K562 (cell line): ENCODE results near the gene SH2D7. TPM values are rescaled to one million over a fixed set of nuclear protein-coding genes. Genes with fewer than 3 reads are reported as not detected.

Experiments used
- ATAC-seq: fragments of 200-7000 bp; cut with Tn5 transposase; 3 replicates; pipeline ENCODE4 v1.9.1; 2020; ENCODE audit warnings: moderate library complexity
- BruUV-seq: library from RNA; stranded (reverse); fragments of 400-500 nt; replicated peaks from 2 replicates; lab custom pipeline; 2021; lab: Mats Ljungman, UMichigan
- CTCF ChIA-PET: fragments of 300-600 bp; formaldehyde crosslinking; extraction: SDS; loops from one replicate; lab custom pipeline; 2021; ENCODE audit warnings: low intra/inter-chr PET ratio; lab: Yijun Ruan, JAX
- POLR2A ChIA-PET: fragments of 300-600, 350-650 bp; sonication (Branson Sonifier 250); formaldehyde crosslinking; extraction: SDS; loops from one replicate; lab custom pipeline; 2021; ENCODE audit warnings: antibody characterized with exemption, inconsistent platforms; lab: Yijun Ruan, JAX
- DNase-seq, 4 experiments: peaks; one replicate each; pipeline versions ENCODE4 v3.0.0 to v3.0.0-alpha.2; 2011 to 2018; ENCODE audit warnings: low spot score in 3 of 4, mixed read lengths in 3 of 4; ENCODE audit errors: extremely low read depth in 1 of 4
- FAIRE-seq: peaks from 2 replicates; lab custom pipeline; 2011; peaks lifted over from hg19 to GRCh38; lab: Jason Lieb, UNC
- H2AFZ ChIP-seq: 2 replicates; pipeline ENCODE4 v1.6.0; 2011; ENCODE audit warnings: low read depth, low read length, control low read depth, inconsistent platforms
- H3K27ac ChIP-seq: fragments of 200-600 bp; 3 replicates; pipeline ENCODE4 v1.8.0; 2011; ENCODE audit warnings: low read depth, mild to moderate bottlenecking, control low read depth, inconsistent platforms, low read length, moderate library complexity, mixed read lengths; ENCODE audit errors: extremely low read depth
- H3K27me3 ChIP-seq, 2 experiments: fragments of 300-600 bp in 1 of 2; 2 replicates in 1 of 2; 3 replicates in 1 of 2; pipeline versions ENCODE4 v1.6.0 to v1.8.0; 2011; ENCODE audit warnings: inconsistent platforms in 2 of 2, low read length in 2 of 2, mild to moderate bottlenecking in 1 of 2, mixed read lengths in 1 of 2, moderate library complexity in 1 of 2; ENCODE audit not compliant: control insufficient read depth in 2 of 2, insufficient read depth in 2 of 2
- H3K36me3 ChIP-seq: fragments of 300-600 bp; 3 replicates; pipeline ENCODE4 v1.8.0; 2011; ENCODE audit warnings: mild to moderate bottlenecking, low read length, inconsistent platforms; ENCODE audit not compliant: control insufficient read depth, insufficient read depth
- H3K4me1 ChIP-seq, 2 experiments: fragments of 200-600 bp in 1 of 2; replicated peaks in 1 of 2; 2 replicates in 1 of 2; 3 replicates in 1 of 2; pipeline versions ENCODE4 v1.5.1 to v1.8.0; 2011; ENCODE audit warnings: inconsistent platforms in 2 of 2, low read length in 2 of 2, mild to moderate bottlenecking in 1 of 2, mixed read lengths in 1 of 2, moderate library complexity in 1 of 2; ENCODE audit not compliant: control insufficient read depth in 2 of 2, insufficient read depth in 2 of 2
- H3K4me2 ChIP-seq: 2 replicates; pipeline ENCODE4 v1.6.1; 2011; ENCODE audit warnings: low read length, control low read depth, inconsistent platforms, mixed read lengths; ENCODE audit not compliant: insufficient read depth
- H3K4me3 ChIP-seq: fragments of 200-600 bp; sonication (generic), shearing (Covaris generic); 2 replicates; pipeline ENCODE4 v1.5.1; 2016; ENCODE audit warnings: control low read depth, inconsistent platforms
- H3K79me2 ChIP-seq: fragments of 200-600 bp; 3 replicates; pipeline ENCODE4 v1.8.0; 2011; ENCODE audit warnings: low read length, inconsistent platforms; ENCODE audit not compliant: control insufficient read depth, insufficient read depth
- H3K9ac ChIP-seq, 2 experiments: 2 replicates each; pipeline versions ENCODE4 v1.6.0 to v1.6.1; 2011; ENCODE audit warnings: low read depth in 2 of 2, low read length in 2 of 2, control low read depth in 1 of 2, inconsistent platforms in 1 of 2, mild to moderate bottlenecking in 1 of 2, mixed read lengths in 1 of 2; ENCODE audit not compliant: insufficient read depth in 1 of 2
- H3K9me1 ChIP-seq: one replicate; pipeline ENCODE4 v1.6.0; 2011; ENCODE audit warnings: inconsistent platforms, mild to moderate bottlenecking, low read length, moderate library complexity; ENCODE audit not compliant: control insufficient read depth, insufficient read depth
- H3K9me3 ChIP-seq: replicated peaks from 2 replicates; pipeline ENCODE4 v1.5.1; 2011; ENCODE audit warnings: low read depth, low read length, inconsistent platforms; ENCODE audit not compliant: control insufficient read depth, insufficient read depth
- H4K20me1 ChIP-seq: replicated peaks from 2 replicates; pipeline ENCODE4 v1.6.1; 2011; ENCODE audit warnings: low read length, inconsistent platforms, mixed read lengths; ENCODE audit not compliant: control insufficient read depth, insufficient read depth
- BRD4 ChIP-seq: fragments of 200-600 bp; sonication (generic); IDR thresholded peaks from 2 replicates; pipeline ENCODE4 v1.6.1; 2017; ENCODE audit warnings: inconsistent platforms
- CTCFL ChIP-seq: IDR thresholded peaks from 2 replicates; pipeline ENCODE4 v1.6.1; 2011; ENCODE audit warnings: borderline replicate concordance, low read depth, mild to moderate bottlenecking, moderate library complexity, low read length; ENCODE audit not compliant: insufficient read depth, poor library complexity, severe bottlenecking
- EP400 ChIP-seq: fragments of 450-650 bp; IDR thresholded peaks from 2 replicates; pipeline ENCODE4 v1.6.1; 2017; ENCODE audit warnings: antibody characterized with exemption, mild to moderate bottlenecking, moderate library complexity
- ETS1 ChIP-seq: conservative IDR thresholded peaks from 2 replicates; pipeline ENCODE4 v1.6.1; 2011; ENCODE audit warnings: low read depth, mild to moderate bottlenecking, low read length; ENCODE audit not compliant: control insufficient read depth
- RFX5 ChIP-seq: IDR thresholded peaks from 2 replicates; pipeline ENCODE4 v1.6.1; 2011; ENCODE audit warnings: low read depth, mild to moderate bottlenecking, improper control_type of control experiment, low read length
- SMAD3 ChIP-seq: fragments of 450-650 bp; formaldehyde crosslinking; conservative IDR thresholded peaks from 2 replicates; pipeline ENCODE4 v1.4.0; 2020; ENCODE audit warnings: mild to moderate bottlenecking
- THRB ChIP-seq: fragments of 450-650 bp; formaldehyde crosslinking; conservative IDR thresholded peaks from 2 replicates; pipeline ENCODE4 v1.4.0; 2022; ENCODE audit warnings: mild to moderate bottlenecking, missing genetic modification characterization
- ZNF197 ChIP-seq: fragments of 200-800 bp; sonication (Bioruptor generic); IDR thresholded peaks from 2 replicates; pipeline ENCODE4 v1.6.1; 2016; ENCODE audit warnings: low read depth, missing genetic modification characterization, missing compliant biosample characterization
- ZNF511 ChIP-seq: sonication (generic); formaldehyde crosslinking; IDR thresholded peaks from 2 replicates; pipeline ENCODE4 v1.8.0; 2022; ENCODE audit warnings: mild to moderate bottlenecking, missing genetic modification reagents
- ZNF75A ChIP-seq: fragments of 450-650 bp; formaldehyde crosslinking; IDR thresholded peaks from 2 replicates; pipeline ENCODE4 v1.4.0; 2020; ENCODE audit warnings: mild to moderate bottlenecking
- WGBS: fragments of 100-300 bp; shearing (Covaris generic); methylation state at CpG from one replicate; pipeline ENCODE4 v1.1.6; 2016; ENCODE audit warnings: low coverage, mixed read lengths; ENCODE audit not compliant: insufficient coverage; ENCODE audit errors: missing lambda C conversion rate; 5-methylcytosine and 5-hydroxymethylcytosine counted together
- in situ Hi-C: fragments of 300-500 bp; cut with MboI; formaldehyde crosslinking; loops from 4 replicates; pipeline ENCODE4 v1.15.0; 2018; ENCODE audit warnings: inconsistent platforms, mixed read lengths
- intact Hi-C: fragments of 100-400 bp; cut with micrococcal nuclease; formaldehyde crosslinking; loops from 2 replicates; pipeline ENCODE4 v1.14.2; 2022
- polyA plus RNA-seq, 8 experiments: library from polyadenylated mRNA; depleted of rRNA in 4 of 8; stranded (reverse) in 5 of 8; unstranded in 3 of 8; fragments of >200 nt; fragmentation: Nextera tagmentation in 2 of 8; fragmentation: Illumina TruSeq in 1 of 8; extraction: Ambion mirVana in 2 of 8; extraction: Trizol in 1 of 8; gene quantifications; 2 replicates each; pipeline versions ENCODE4 v1.2.1 to v1.2.3, GENCODE V29; 2011 to 2014; ENCODE audit warnings: inconsistent platforms in 1 of 8, missing spikeins in 1 of 8
- total RNA-seq, 7 experiments: library from RNA; depleted of rRNA in 6 of 7; stranded (reverse); fragments of >200 nt in 6 of 7; fragmentation: Illumina TruSeq in 2 of 7; extraction: Trizol in 2 of 7; gene quantifications; 2 replicates each; pipeline versions ENCODE4 v1.2.1 to v1.2.3, GENCODE V29; 2011 to 2021; ENCODE audit warnings: low replicate concordance in 1 of 7

The SH2D7 gene
- total and polyA plus RNA-seq, 9 of the 15 experiments (the other 6 are each of a cell fraction or from before 2014, with no cell fraction given), result not detected

GRCh38 chr15:78056714-78057269 is 35.6 kb upstream of the SH2D7 start:
- Histone ChIP-seq H3K9me3 (no peaks in the 10 kb centered on the region), H3K4me3 (no peak overlapping the region), H3K27me3 (no peaks in the 10 kb centered on the region), H2AFZ (no peak overlapping the region), H3K9ac (no peak overlapping the region), H3K79me2 (no peaks in the 10 kb centered on the region), H3K36me3 (peaks cover 9% of the 10 kb centered on the region; the same call in 2 of the 3 replicates), H3K27ac (no peak overlapping the region), H3K4me2 (no peak overlapping the region), H4K20me1 (peaks cover 5% of the 10 kb centered on the region; the same call in 1 of the 2 replicates), H3K9me1 (no peaks in the 10 kb centered on the region), H3K4me1 (peaks cover 3% of the 10 kb centered on the region in 2 experiments; a peak in 3 of 5 replicates)
- in situ Hi-C loops (no loop called here), intact Hi-C loops (no loop called here)
- no peak for DNase-seq
- FAIRE-seq, result no peak
- no TSS peak for BruUV-seq
- CTCF ChIA-PET, result no interaction called here
- WGBS, result 27% methylated on average over 1 of the region's 2 CpGs
- POLR2A ChIA-PET, result interaction anchor here (0.7 to 1.3 kb wide), 2 partner anchors 15 to 52 kb away, joined by 3 to 5 read pairs; no protein-coding TSS in a partner anchor
- no peak for ATAC-seq
- TF ChIP-seq BRD4 (no peak), ZNF511 (CRISPR knock-in tag) (no peak), THRB (CRISPR knock-in tag) (no peak), ETS1 (no peak), SMAD3 (CRISPR knock-in tag) (no peak), CTCFL (no peak), ZNF197 (no peak), ZNF75A (CRISPR knock-in tag) (no peak), RFX5 (no peak), EP400 (no peak)
- TF ChIP-seq, all 486 proteins: peak for 0
